ENCODE results near the gene NDUFA6.

Gene NDUFA6

GRCh38 chr22:42069801-42070516, 20.6 kb downstream of the NDUFA6 start:
- peak; percentile 52 for DNase-seq

- DNase-seq = peak; percentile 48
These were observed 22.3 kb downstream of the NDUFA6 start for GRCh38 chr22:42068291-42068690.

DNA sequence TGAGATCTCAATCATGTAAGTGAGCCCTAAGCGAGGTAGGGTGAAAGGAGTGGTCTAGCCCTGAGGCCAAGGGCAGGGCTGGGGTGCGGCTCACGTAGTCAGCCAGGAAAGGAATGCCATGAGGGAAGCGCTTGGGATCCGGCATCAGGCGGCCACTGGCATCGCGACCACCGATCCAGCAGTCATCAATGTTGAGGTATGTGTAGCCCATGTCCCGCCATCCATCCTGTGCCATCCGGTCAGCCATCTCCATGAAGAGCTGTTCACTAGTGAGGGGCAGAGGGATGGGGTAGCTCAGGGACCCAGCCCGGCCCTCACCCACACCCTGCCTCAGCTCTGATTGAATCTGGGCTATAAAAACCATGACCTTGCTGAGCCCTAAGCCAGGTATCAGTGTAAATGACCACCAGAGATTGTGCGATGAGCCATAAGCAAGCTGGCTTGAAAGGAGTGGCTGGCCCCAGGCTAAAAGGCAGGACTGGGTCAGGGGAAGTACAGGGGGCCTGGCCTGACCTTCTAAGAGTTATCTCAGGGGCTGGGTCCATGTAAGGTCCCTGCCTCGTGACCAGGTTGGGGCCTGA, 22.8 kb downstream of the NDUFA6 start:
- DNase-seq = peak; percentile 44

GRCh38 chr22:42066937-42067336, 23.6 kb downstream of the NDUFA6 start:
- DNase-seq = peak; percentile 34

DNA sequence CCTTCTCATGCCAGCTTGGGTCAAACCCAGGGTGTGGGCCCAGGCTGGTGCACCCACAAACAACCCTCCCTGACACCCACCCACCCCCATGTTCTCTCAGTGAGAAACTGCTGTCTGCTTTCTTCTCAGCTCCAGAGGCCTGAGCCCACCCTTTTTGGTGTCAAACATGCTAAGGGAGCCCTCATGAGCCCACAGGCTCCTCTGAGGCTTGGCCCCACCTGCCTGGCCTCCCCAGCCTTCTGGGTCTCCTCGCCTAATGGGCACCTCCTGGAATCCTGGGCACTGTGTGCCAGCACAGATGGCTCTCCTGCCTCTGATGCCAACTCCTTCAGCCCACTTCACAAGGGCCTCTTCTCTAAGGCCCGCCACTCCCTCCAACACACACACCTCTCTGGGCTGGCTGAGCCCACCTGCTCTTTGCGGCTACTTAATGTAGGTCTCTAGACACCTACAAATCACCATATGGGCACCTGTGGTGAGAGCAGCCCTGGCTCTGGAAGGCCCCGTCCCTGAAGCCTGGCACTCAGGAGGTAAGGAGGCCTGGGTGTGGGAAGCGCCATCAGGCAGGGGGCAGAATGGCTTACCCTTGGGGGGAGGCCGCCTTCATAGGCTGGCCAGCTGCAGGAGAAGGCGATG, 24.3 kb downstream of the NDUFA6 start:
- peak; percentile 42 for DNase-seq

- peak; percentile 28 for DNase-seq
These were observed 25.0 kb downstream of the NDUFA6 start for GRCh38 chr22:42065438-42066125.

DNA sequence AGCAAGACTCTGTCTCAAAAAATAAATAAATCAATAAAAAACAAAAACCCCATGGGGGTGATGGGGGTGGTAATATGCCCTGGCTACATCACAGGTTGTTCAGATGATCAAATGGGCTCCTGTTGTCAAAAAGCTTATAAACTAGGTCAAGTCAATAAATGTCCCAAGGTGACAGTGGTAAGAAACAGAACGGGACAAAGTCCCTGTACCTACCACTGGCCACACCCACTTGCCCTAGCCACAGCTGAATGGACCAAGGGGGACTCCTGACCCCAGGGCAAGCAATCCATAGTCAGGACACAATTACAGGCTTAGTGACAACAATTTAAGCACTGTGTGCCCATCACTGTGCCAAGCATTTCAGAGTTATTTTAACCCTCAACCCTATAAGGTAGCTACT, 25.9 kb downstream of the NDUFA6 start:
- DNase-seq = no peak

DNA sequence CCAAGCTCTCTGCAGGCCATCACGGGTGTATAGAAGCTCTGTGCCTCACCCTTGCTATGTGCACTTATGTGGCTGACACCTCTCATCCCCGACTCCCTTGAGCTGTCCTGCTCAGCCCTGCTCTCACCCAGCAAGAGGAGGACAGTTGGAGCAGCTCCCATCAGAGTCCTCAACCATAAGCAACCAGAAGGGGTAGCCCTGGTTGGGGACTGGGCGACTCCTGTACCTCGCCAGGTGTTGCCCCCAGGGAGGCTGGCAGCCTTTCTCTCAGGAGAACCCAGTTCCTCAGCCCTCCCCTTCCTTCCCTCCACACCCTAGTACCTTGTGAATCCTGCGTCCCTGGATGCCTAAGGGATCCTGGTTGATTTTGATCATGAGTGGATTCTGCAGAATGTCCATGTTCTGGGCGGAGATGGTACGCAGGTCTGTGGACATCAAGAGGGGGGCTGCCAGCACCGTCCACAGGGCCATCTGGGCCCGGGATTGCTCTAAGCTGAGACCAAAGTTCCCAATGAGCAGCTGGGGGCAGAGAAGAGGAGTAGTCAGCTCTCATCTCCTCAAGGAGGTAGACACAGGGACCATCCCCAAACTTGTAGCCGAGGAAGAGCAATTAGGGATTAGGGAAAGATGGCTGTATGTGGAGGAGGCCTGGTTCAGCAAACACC, 27.9 kb downstream of the NDUFA6 start:
- peak; percentile 37 for DNase-seq

DNA sequence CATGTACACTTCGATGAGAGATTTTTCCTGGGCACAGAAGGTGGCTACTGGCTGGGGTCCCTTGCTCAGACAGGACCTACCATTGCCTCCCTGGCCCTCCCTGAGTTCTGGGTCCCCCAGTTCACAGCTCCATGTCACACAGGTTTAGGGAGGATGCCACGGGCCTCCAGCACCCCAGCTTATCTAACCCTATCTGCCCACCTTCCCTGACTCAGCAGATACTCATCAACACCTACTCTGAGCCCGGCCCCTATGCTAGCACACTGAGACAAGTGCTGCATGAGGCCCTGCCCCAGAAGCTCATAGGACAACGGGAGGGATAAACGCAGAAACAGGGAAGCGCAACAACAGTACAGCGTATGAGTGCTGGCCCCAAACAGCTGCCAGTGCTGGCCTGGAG, 29.5 kb downstream of the NDUFA6 start:
- DNase-seq = peak; percentile 33

DNA sequence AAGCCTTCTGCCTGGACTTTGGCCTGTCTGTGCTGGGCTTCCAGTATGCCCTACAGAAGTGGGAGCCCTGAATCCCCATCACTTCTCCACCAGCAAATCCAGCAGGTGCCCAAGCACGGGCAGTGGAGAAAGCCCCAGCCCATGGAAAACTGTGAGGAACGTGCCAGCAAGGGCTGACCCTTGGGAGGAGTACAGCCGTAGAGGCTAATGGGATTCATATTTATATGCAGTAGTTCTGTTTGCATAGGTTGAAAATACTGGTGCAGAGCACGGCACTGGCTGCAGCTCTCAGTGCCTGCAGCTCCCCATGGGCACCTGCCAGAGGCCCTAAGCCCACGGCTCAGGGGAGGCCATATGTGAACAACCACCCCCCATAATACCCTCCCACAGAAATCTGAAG, 30.1 kb downstream of the NDUFA6 start:
- no peak for DNase-seq

DNA sequence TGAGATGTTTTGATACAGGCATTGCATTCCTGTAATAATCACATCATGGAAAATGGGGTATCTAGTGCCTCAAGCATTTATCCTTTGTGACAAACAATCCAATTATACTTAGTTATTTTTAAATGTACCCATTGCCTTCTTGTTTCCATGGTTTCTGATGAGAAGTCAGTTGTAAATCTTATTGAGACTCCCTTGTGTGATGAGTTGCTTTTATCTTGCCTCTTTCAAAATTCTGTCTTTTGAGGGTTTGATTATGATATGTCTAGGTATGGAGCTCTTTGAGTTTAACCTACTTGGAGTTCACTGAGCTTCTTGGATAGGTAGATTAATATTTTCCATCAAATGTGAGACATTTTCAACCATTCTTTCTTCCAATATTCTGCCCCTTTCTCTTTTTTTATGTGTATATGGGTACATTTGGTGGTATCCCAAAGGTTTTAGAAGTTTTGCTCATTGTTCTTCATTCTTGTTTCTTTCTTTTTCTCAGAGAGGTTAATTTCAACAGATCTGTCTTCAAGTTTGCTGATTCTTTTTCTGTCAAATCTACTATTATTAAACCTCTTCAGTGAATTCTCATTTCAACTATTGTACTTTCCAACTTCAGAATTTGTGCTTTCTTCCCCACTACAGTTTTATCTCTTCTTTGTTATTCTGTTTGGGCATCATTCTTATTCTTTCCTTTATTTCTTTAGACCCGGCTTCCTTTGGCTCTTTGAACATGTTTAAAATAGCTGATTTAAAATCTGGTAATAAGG, 33.6 kb downstream of the NDUFA6 start:
- DNase-seq = no peak

GRCh38 chr22:42052765-42053164, 37.8 kb downstream of the NDUFA6 start:
- DNase-seq = no peak

DNA sequence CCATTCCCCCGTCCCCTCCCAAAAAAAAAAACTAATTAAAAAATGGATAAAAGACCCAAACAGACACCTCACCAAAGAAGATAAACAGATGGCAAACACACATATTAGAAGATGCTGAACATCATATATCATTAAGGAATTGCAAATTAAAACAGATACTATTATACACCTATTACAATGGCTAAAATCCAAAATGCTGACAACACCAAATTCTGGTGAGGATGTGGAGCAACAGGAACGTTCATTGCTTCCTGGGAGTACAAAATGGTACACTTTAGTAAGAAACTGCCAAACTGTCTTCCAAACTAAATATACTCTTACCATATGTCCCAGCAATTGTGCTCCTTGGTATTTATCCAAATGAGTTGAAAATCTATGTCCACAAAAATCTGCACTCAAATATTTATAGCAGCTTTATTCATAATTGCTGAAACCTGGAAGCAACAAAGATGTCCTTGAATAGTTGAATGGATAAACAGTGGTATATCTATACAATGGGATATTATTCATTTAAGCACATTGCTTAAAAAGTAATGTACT, 39.9 kb downstream of the NDUFA6 start:
- DNase-seq = no peak

GRCh38 chr22:42041784-42042183, 48.8 kb downstream of the NDUFA6 start:
- DNase-seq = no peak

- DNase-seq = no peak
These were observed 51.3 kb downstream of the NDUFA6 start for GRCh38 chr22:42039271-42039670.
